EL (cell line): Measurements from ENCODE around the gene MOGAT1.
"Not testable (repeated sequence)": the region's sequence is repeated elsewhere in the genome, so short reads cannot be mapped to it uniquely, and the experiment has no call there.

ENCODE experiments used
- DNase-seq: peaks from one replicate; pipeline ENCODE4 v3.0.0-alpha.2; 2016

MOGAT1 gene

GRCh38 chr2:222747526-222748160 is 76.2 kb downstream of the MOGAT1 start:
- DNase-seq, result no peak

- DNase-seq, result no peak
These were observed 79.1 kb downstream of the MOGAT1 start for GRCh38 chr2:222750533-222750932.

GRCh38 chr2:222751238-222751637 is 79.8 kb downstream of the MOGAT1 start:
- no peak for DNase-seq

GRCh38 chr2:222751821-222752719 is 80.6 kb downstream of the MOGAT1 start:
- DNase-seq, result no peak

GRCh38 chr2:222752746-222753145 is 81.3 kb downstream of the MOGAT1 start:
- DNase-seq, result no peak

- DNase-seq, result no peak
These were observed 81.9 kb downstream of the MOGAT1 start for GRCh38 chr2:222753251-222753824.

GRCh38 chr2:222754324-222754930 is 83.0 kb downstream of the MOGAT1 start:
- DNase-seq, result no peak

- not testable (repeated sequence) for DNase-seq
These were observed 84.1 kb downstream of the MOGAT1 start for GRCh38 chr2:222755593-222755992.

GRCh38 chr2:222756362-222756831 is 84.9 kb downstream of the MOGAT1 start:
- peak; percentile 23 for DNase-seq

- DNase-seq, result peak; percentile 91
These were observed 85.6 kb downstream of the MOGAT1 start for GRCh38 chr2:222756951-222757650.
